Lower lobe of right lung (tissue), 2 donors: Measurements from ENCODE around the gene IRF3. TPM values are rescaled to one million over a fixed set of nuclear protein-coding genes. Genes with fewer than 3 reads are reported as not detected.
A peak's percentile ranks its signal among the peaks of the same experiment; 100 is the strongest.

Experiments
- ATAC-seq, 2 donors: fragments of 200-7000 bp; cut with Tn5 transposase; one replicate each; pipeline ENCODE4 v1.9.1; 2020 to 2022; ENCODE audit warnings: mild to moderate bottlenecking in 2 of 2, moderate library complexity in 2 of 2
- DNase-seq: peaks from one replicate; pipeline ENCODE4 v3.0.0-alpha.2; 2020
- H3K27ac ChIP-seq: fragments of 200-600 bp; one replicate; pipeline ENCODE4 v1.8.0; 2022
- H3K27me3 ChIP-seq: fragments of 200-600 bp; one replicate; pipeline ENCODE4 v1.8.0; 2022; ENCODE audit warnings: low read depth
- H3K36me3 ChIP-seq: fragments of 200-600 bp; one replicate; pipeline ENCODE4 v1.8.0; 2022; ENCODE audit warnings: mild to moderate bottlenecking
- H3K4me1 ChIP-seq: fragments of 200-600 bp; one replicate; pipeline ENCODE4 v1.8.0; 2022
- H3K4me3 ChIP-seq: fragments of 200-600 bp; one replicate; pipeline ENCODE4 v1.8.0; 2022; ENCODE audit warnings: mild to moderate bottlenecking
- H3K9me3 ChIP-seq: fragments of 200-600 bp; one replicate; pipeline ENCODE4 v1.8.0; 2022
- CTCF ChIP-seq: fragments of 200-600 bp; IDR thresholded peaks from one replicate; pipeline ENCODE4 v1.8.0; 2022; ENCODE audit warnings: antibody characterized with exemption, mild to moderate bottlenecking
- intact Hi-C: fragments of 100-400 bp; cut with DNase I; formaldehyde crosslinking; loops from one replicate; pipeline ENCODE4 v1.11.0; 2022
- total RNA-seq: library from RNA; stranded (reverse); fragmentation: NEBNext Ultra II Directional; extraction: Animal tissue kit (Norgen Biotek cat#: 25700); gene quantifications from one replicate; pipeline ENCODE4 v1.2.1, GENCODE V29; 2021
- donor health status: DM: no; HTN: yes; CAD: no; lungs with severe emphysema.

IRF3 gene
- total RNA-seq, 1 donor from 2014 or later = 99.8 TPM

GRCh38 chr19:49669516-49669915, 3.9 kb upstream of the IRF3 start:
- Histone ChIP-seq H3K36me3 (peaks cover 3% of the 10 kb centered on the region), H3K4me1 (peaks cover 19% of the 10 kb centered on the region), H3K4me3 (no peak overlapping the region), H3K9me3 (no peaks in the 10 kb centered on the region), H3K27ac (no peak overlapping the region), H3K27me3 (no peaks in the 10 kb centered on the region)
- ATAC-seq = no peak
- intact Hi-C loops = no loop called here
- no peak for TF ChIP-seq CTCF
- DNase-seq = no peak

- Histone ChIP-seq H3K9me3 (no peaks in the 10 kb centered on the region), H3K27ac (no peak overlapping the region), H3K4me3 (no peak overlapping the region), H3K27me3 (no peaks in the 10 kb centered on the region), H3K36me3 (peaks cover 10% of the 10 kb centered on the region), H3K4me1 (peaks cover 31% of the 10 kb centered on the region)
- DNase-seq (no peak), ATAC-seq (no peak)
- TF ChIP-seq CTCF = no peak
- intact Hi-C loops = no loop called here
Measured at GRCh38 chr19:49667473-49667872, 1.8 kb upstream of the IRF3 start.

GRCh38 chr19:49666120-49666444, 425 bp upstream of the IRF3 start:
- no peak for ATAC-seq
- Histone ChIP-seq H3K4me1 (peaks cover 23% of the 10 kb centered on the region), H3K4me3 (peak overlapping the region; percentile 99), H3K27ac (peak overlapping the region; percentile 89), H3K27me3 (no peaks in the 10 kb centered on the region), H3K9me3 (no peaks in the 10 kb centered on the region), H3K36me3 (peaks cover 24% of the 10 kb centered on the region)
- no peak for TF ChIP-seq CTCF
- intact Hi-C loops = no loop called here
- no peak for DNase-seq

- H3K4me3 ChIP-seq = peak overlapping the region; percentile 99
- ATAC-seq (peak in 1 of 2 donors; percentile 0), DNase-seq (no peak)
- H3K27me3 ChIP-seq = no peaks in the 10 kb centered on the region
- intact Hi-C loops = no loop called here
- H3K36me3 ChIP-seq = peaks cover 33% of the 10 kb centered on the region
- peaks cover 23% of the 10 kb centered on the region for H3K4me1 ChIP-seq
- H3K27ac ChIP-seq = peak overlapping the region; percentile 89
- TF ChIP-seq CTCF = no peak
- H3K9me3 ChIP-seq = no peaks in the 10 kb centered on the region
Measured at GRCh38 chr19:49665036-49665350, 664 bp downstream of the IRF3 start.

- H3K27ac ChIP-seq = peak overlapping the region; percentile 89
- peak; percentile 29 for TF ChIP-seq CTCF
- peaks cover 38% of the 10 kb centered on the region for H3K36me3 ChIP-seq
- H3K27me3 ChIP-seq = no peaks in the 10 kb centered on the region
- DNase-seq = peak; percentile 93
- ATAC-seq = peak; percentile 89 to 91
- intact Hi-C loops = no loop called here
- peaks cover 23% of the 10 kb centered on the region for H3K4me1 ChIP-seq
- no peaks in the 10 kb centered on the region for H3K9me3 ChIP-seq
- H3K4me3 ChIP-seq = peak overlapping the region; percentile 99
Measured at GRCh38 chr19:49664171-49665035, 1.3 kb downstream of the IRF3 start.
